HUES6 (cell line): ENCODE measurements around the gene RPP14.
"Not testable (repeated sequence)": the region's sequence is repeated elsewhere in the genome, so short reads cannot be mapped to it uniquely, and the experiment has no call there.

Source experiments
- H3K27ac ChIP-seq: 2 replicates; pipeline ENCODE4 v1.7.0; 2013; ENCODE audit warnings: low read depth, mild to moderate bottlenecking, low read length, inconsistent platforms
- H3K27me3 ChIP-seq: 2 replicates; pipeline ENCODE4 v1.6.1; 2013; ENCODE audit warnings: low read length; ENCODE audit not compliant: control insufficient read depth, insufficient read depth
- H3K36me3 ChIP-seq: 2 replicates; pipeline ENCODE4 v1.6.1; 2013; ENCODE audit warnings: low read length; ENCODE audit not compliant: control insufficient read depth, insufficient read depth
- H3K4me1 ChIP-seq: 2 replicates; pipeline ENCODE4 v1.6.1; 2013; ENCODE audit warnings: low read length; ENCODE audit not compliant: control insufficient read depth, insufficient read depth
- H3K4me3 ChIP-seq: 2 replicates; pipeline ENCODE4 v1.5.1; 2013; ENCODE audit warnings: low read depth, low read length
- H3K9ac ChIP-seq: one replicate; pipeline ENCODE4 v1.6.1; 2013; ENCODE audit warnings: mild to moderate bottlenecking, low read length
- H3K9me3 ChIP-seq: 2 replicates; pipeline ENCODE4 v1.6.1; 2013; ENCODE audit warnings: low read depth, low read length; ENCODE audit not compliant: control insufficient read depth, insufficient read depth

The RPP14 gene

DNA sequence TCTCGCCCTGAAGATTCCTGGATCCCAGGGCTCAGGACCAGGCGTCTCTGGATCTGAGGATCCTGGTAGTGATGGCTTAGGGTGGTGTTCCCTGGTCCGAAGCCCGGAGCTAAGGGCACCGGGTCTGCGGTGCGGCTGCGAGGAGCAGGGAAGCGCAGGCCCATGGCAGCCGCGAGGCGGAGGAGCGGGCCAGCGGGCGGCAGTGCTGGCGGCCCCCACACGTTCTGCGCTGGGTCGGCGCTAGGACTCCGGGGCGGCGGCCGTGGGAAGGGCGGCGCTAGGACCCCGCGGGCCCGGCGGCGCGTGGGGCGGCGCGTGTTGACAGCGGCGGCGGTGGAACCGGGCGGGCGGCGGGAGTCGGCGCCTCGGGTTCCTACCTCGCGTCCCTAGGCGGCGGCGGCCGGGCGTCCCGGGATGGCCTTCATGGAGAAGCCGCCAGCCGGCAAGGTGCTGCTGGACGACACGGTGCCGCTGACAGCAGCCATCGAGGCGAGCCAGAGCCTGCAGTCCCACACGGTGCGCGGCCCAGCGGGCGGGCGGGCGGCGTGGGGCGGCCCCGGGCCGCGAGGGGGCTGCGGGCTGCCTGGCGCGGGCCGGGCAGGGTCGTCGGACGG, 26.6 kb downstream of the RPP14 start, which contains the start of gene PXK:
Gene PXK (plus strand): TSS at position 318 of the 614 bp plus-strand sequence. CDS start 97 bp downstream, at position 415.
- Histone ChIP-seq H3K27ac (no peak within 1 kb of the TSS), H3K4me3 (peak within 1 kb of the TSS; percentile 69), H3K9ac (peak within 1 kb of the TSS; percentile 45), H3K36me3 (no peaks in the 10 kb centered on the region), H3K9me3 (no peaks in the 10 kb centered on the region), H3K4me1 (peaks cover 11% of the 10 kb centered on the region; the same call in 1 of the 2 replicates), H3K27me3 (peaks cover 13% of the 10 kb centered on the region)

DNA sequence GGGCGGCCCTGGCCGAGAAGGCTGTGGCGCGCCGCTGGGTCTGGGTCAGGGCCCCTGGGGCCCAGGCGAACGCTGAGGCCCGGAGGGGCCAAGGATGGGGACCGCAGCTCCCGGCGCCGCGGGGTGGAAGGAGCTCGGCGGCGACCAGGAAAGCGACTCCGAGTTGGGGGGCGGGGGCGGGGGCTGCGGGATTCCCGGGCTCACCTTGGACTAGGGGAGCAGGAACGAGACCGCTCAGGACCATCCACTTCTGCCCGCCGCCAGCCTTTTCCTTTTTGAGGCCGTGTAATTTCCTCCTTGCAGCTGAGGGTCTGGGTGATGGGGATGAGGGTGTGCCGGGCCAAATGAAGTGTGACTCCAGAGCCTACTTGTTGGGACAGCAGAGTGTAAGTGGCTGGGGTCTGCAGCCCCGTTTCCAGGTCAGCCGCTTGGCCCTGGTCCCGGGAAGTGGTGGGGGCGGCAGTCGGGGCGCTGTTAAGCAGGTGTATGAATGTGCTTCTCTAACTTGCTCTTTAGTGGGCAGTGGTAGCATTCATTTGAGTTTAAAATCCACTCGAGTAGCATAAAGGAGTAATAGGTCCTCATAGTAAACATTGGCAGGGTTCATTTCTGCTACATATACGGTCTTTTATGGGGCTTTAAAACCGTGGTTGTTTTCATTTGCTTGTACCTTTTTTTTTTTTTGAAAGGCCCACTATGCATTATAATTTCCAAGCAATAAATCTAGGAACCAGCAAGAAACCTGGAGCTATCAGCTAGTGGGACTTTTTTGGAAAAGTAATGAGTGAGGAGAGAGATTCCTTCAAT, 27.4 kb downstream of the RPP14 start:
- Histone ChIP-seq H3K27me3 (peaks cover 13% of the 10 kb centered on the region), H3K4me3 (peak overlapping the region; percentile 69), H3K4me1 (peaks cover 11% of the 10 kb centered on the region; the same call in 1 of the 2 replicates), H3K9me3 (no peaks in the 10 kb centered on the region), H3K27ac (no peak overlapping the region), H3K36me3 (no peaks in the 10 kb centered on the region), H3K9ac (peak overlapping the region; percentile 45)

DNA sequence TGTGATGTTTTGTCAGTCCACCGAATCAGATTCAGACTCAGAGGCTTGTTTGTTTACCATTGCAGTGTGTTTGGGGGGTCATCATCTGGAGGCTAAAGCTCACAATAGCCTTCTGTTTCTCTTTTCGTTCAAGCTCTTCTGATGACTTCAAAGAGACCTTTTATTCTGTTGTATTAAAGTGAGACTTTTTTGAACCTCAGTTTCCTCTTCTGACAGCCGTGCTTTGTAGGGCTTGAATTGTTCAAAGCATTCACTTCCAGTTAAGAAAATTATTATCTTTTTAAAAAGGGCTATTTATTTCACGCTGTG, 27.9 kb downstream of the RPP14 start:
- Histone ChIP-seq H3K9ac (no peak overlapping the region), H3K27ac (no peak overlapping the region), H3K4me1 (peaks cover 11% of the 10 kb centered on the region; the same call in 1 of the 2 replicates), H3K36me3 (no peaks in the 10 kb centered on the region), H3K9me3 (no peaks in the 10 kb centered on the region), H3K27me3 (peaks cover 13% of the 10 kb centered on the region), H3K4me3 (peak overlapping the region; percentile 69; the same call in 1 of the 2 replicates)

DNA sequence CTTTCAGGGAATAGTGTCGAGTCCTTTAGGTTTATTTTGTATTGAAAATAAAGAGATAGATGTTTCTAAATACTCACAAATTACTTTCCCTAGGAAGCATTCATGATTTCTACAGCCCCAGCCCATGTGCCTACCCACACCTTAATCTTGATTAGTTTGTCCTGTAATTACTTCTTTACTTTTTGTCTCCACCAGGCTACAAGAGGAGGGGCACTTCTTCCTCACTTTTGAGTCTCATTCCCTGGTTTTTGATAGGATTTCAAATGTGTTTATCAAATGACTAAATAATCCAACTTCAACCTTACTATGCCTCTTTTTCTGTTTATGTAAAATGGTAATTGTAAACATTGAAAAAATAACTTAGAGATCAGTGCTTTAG, 28.4 kb downstream of the RPP14 start:
- Histone ChIP-seq H3K36me3 (no peaks in the 10 kb centered on the region), H3K27ac (no peak overlapping the region), H3K4me1 (peaks cover 11% of the 10 kb centered on the region; the same call in 1 of the 2 replicates), H3K9me3 (no peaks in the 10 kb centered on the region), H3K4me3 (no peak overlapping the region), H3K9ac (no peak overlapping the region), H3K27me3 (peaks cover 13% of the 10 kb centered on the region)

DNA sequence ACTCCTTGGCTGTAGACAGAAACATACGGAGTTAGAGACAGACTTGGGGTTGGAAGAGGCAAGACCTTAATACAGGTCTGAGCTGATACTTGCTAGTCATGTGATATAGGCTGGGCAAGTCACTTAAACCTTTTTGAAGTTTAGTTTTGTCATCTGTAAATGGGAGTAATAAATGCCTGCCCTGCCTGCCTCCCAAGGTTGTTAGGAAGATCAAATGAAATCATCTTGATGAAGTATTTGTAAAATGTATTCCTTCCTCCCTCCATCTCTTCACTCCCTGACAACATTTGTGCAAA, 29.6 kb downstream of the RPP14 start:
- H3K27ac ChIP-seq: no peak overlapping the region
- peaks cover 13% of the 10 kb centered on the region for H3K27me3 ChIP-seq
- no peaks in the 10 kb centered on the region for H3K36me3 ChIP-seq
- H3K4me1 ChIP-seq: peaks cover 11% of the 10 kb centered on the region; the same call in 1 of the 2 replicates
- H3K9ac ChIP-seq: no peak overlapping the region
- no peaks in the 10 kb centered on the region for H3K9me3 ChIP-seq
- no peak overlapping the region for H3K4me3 ChIP-seq

DNA sequence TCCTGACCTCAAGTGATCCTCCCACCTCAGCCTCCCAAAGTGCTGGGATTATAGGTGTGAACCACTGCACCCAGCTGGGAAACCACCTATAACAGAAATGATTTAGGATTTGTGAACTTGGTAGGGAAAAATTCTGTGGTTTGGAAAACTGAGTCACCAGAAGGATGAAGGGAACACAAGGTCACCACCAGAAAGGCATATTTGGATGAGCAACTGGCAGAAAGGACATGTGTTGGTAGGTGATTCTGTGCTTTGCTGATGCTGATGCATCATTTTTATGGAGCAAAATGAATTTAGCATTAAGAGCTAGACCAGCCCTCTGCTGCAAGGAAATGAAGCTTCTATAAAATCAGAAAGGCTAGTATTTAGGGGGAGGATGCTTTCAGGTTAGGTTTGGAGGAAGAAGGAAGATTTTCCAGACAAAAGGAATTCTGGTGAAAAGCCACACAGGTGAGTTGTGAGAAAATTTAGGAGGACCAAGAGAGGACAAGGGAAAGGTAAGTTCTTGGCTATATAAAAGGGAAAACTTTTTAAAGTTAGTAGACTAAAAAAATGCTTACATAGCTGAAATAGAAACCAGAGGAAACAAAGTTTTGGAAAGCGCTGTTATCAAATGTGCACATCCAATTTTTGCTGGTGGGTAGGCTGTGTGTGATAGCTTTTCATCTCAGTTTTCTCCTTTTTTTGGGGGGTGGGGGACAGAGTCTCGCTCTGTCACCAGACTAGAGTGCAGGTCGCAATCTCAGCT, 30.3 kb downstream of the RPP14 start:
- Histone ChIP-seq H3K9ac (no peak overlapping the region), H3K9me3 (no peaks in the 10 kb centered on the region), H3K27ac (no peak overlapping the region), H3K27me3 (peaks cover 13% of the 10 kb centered on the region), H3K4me3 (no peak overlapping the region), H3K4me1 (peaks cover 11% of the 10 kb centered on the region; the same call in 1 of the 2 replicates), H3K36me3 (no peaks in the 10 kb centered on the region)

DNA sequence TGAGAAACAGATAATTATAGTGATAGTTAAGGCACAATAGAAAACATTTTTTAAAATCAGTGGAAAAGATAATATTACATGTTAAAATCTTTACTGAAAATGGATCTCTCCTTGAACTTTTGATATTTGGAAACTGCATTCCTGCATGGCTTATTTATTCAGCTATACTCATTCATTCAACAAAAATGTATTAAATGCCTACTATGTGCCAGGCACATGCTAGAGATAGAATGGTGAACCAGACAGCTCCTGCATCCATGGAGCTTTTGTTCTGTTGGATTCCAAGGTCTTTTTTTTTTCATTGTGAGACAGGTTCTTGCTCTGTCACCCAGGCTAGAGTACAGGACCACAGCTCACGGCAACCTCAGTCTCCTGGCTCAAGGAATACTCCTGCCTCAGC, 31.1 kb downstream of the RPP14 start:
- no peak overlapping the region for H3K4me3 ChIP-seq

DNA sequence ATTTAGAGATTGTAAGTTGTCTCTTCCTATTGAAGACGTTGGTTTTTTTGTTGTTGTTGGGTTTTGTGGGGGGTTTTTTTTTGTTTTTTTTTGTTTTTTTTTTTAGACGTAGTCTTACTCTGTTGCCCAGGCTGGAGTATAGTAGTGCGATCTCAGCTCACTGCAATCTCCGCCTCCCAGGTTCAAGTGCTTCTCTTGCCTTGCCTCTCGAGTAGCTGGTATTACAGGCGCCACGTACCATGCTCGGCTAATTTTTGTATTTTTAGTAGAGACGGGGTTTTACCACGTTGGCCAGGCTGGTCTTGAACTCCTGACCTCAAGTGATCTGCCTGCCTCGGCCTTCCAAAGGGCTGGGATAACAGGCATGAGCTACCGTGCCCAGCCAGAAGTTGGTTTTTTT, 33.1 kb downstream of the RPP14 start:
- H3K9ac ChIP-seq, H3K9me3 ChIP-seq, H3K27me3 ChIP-seq, H3K36me3 ChIP-seq, H3K4me3 ChIP-seq, H3K27ac ChIP-seq, H3K4me1 ChIP-seq: not testable (repeated sequence)

More for the DNA sequence above, 31.1 kb downstream of the RPP14 start:
- no peaks in the 10 kb centered on the region for H3K36me3 ChIP-seq
- H3K27me3 ChIP-seq: peaks cover 7% of the 10 kb centered on the region
- H3K9ac ChIP-seq: no peak overlapping the region
- H3K9me3 ChIP-seq: no peaks in the 10 kb centered on the region
- no peak overlapping the region for H3K27ac ChIP-seq
- H3K4me1 ChIP-seq: peaks cover 8% of the 10 kb centered on the region; the same call in 1 of the 2 replicates

DNA sequence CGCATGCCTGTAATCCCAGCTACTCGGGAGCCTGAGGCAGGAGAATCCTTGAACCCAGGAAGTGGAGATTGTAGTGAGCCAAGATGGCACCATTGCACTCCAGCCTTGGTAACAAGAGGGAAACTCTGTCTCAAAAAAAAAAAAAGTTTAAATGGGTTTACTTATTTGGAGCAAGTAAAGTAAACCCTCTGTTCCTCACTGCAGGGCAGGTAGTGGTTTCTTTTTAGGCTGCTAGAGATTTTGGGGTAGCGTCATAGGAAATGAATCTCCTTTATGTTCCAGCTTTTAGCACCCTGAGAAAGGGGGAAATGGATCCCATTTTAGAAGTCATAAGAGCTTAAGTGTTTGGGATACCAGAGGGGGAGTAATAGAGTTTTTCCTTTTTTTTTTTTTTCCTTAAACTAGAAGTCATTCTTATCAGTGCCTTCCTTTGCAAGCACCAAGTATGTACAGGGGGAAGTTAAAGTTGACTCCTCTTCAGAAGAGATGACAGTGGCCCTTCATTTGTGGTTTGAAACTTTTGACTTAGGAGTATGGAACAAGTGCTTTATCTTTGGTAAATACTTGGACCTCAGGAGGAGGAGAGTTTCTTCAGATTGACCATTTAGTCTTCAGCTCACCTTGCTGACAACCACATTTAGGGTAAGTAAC, 34.7 kb downstream of the RPP14 start:
- Histone ChIP-seq H3K4me1 (no peaks in the 10 kb centered on the region), H3K27me3 (no peaks in the 10 kb centered on the region), H3K9ac (no peak overlapping the region), H3K36me3 (no peaks in the 10 kb centered on the region), H3K4me3 (no peak overlapping the region), H3K27ac (no peak overlapping the region), H3K9me3 (no peaks in the 10 kb centered on the region)

DNA sequence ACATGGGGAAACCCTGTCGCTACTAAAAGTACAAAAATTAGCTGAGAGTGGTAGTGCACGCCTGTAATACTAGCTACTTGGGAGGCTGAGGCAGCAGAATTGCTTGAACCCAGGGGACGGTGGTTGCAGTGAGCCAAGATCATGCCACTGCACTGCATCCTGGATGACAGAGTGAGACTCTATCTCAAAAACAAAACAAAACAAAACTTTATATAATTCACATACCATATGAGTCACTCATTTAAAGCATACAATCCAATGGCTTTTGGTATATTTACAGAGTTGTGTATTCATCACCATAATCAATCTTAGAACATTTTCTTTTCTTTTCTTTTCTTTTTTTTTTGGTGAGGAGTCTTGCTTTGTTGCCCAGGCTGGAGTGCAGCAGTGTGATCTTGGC, 35.3 kb downstream of the RPP14 start:
- H3K9ac ChIP-seq: no peak overlapping the region
- H3K36me3 ChIP-seq: no peaks in the 10 kb centered on the region
- H3K27ac ChIP-seq: no peak overlapping the region
- no peaks in the 10 kb centered on the region for H3K27me3 ChIP-seq
- H3K4me3 ChIP-seq: no peak overlapping the region
- H3K9me3 ChIP-seq: no peaks in the 10 kb centered on the region
- no peaks in the 10 kb centered on the region for H3K4me1 ChIP-seq
